ENCODE data around the gene UST. TPM values are rescaled to one million over a fixed set of nuclear protein-coding genes. Genes with fewer than 3 reads are reported as not detected.
A peak's percentile ranks its signal among the peaks of the same experiment; 100 is the strongest.

UST gene
- total RNA-seq, 6 experiments from 2014 or later: 0.44 to 1.9 (median 0.91) TPM

GRCh38 chr6:148738946-148739821 is 7.6 kb upstream of the UST start:
- H3K4me1 ChIP-seq: no peaks in the 10 kb centered on the region
- H3K27me3 ChIP-seq: no peaks in the 10 kb centered on the region
- DNase-seq (no peak), ATAC-seq (no peak)
- no peak overlapping the region for H3K27ac ChIP-seq
- intact Hi-C loops (cut with DNase I): no loop called here
- no peak overlapping the region for H3K4me3 ChIP-seq
- H3K36me3 ChIP-seq: no peaks in the 10 kb centered on the region
- no peaks in the 10 kb centered on the region for H3K9me3 ChIP-seq
- TF ChIP-seq POLR2A (IDR thresholded peaks at IDR 0.05) (no peak), CTCF (IDR thresholded peaks at IDR 0.05) (no peak)
- WGBS (ENCODE audit: insufficient coverage, low coverage, low lambda C conversion rate, missing lambda C conversion rate): 86% methylated on average over 11 of the region's 14 CpGs

GRCh38 chr6:148739822-148740128 is 7.1 kb upstream of the UST start:
- peak in 1 of 4 donors; percentile 35 for ATAC-seq
- TF ChIP-seq CTCF (IDR thresholded peaks at IDR 0.05) (no peak), POLR2A (IDR thresholded peaks at IDR 0.05) (no peak)
- intact Hi-C loops (cut with DNase I): loop anchor here in 1 of 2 donors (10.0 kb wide), 1 partner anchor 215 kb away; no protein-coding TSS in a partner anchor
- no peak overlapping the region for H3K27ac ChIP-seq
- DNase-seq: no peak
- no peaks in the 10 kb centered on the region for H3K9me3 ChIP-seq
- WGBS (ENCODE audit: insufficient coverage, low coverage, low lambda C conversion rate, missing lambda C conversion rate): 60% methylated on average over 3 of the region's 3 CpGs
- no peaks in the 10 kb centered on the region for H3K27me3 ChIP-seq
- no peaks in the 10 kb centered on the region for H3K4me1 ChIP-seq
- H3K36me3 ChIP-seq: no peaks in the 10 kb centered on the region
- no peak overlapping the region for H3K4me3 ChIP-seq

- Histone ChIP-seq H3K36me3 (no peaks in the 10 kb centered on the region), H3K9me3 (no peaks in the 10 kb centered on the region), H3K4me3 (no peak overlapping the region), H3K4me1 (peaks cover 0 to 14% (median 2%) of the 10 kb centered on the region in 4 donors), H3K27ac (no peak overlapping the region), H3K27me3 (peaks cover 0 to 6% of the 10 kb centered on the region in 2 donors)
- ATAC-seq: no peak
- 47% methylated on average over 4 of the region's 4 CpGs for WGBS (ENCODE audit: insufficient coverage, low coverage, low lambda C conversion rate, missing lambda C conversion rate)
- no peak for DNase-seq
- TF ChIP-seq CTCF (IDR thresholded peaks at IDR 0.05) (no peak), POLR2A (IDR thresholded peaks at IDR 0.05) (no peak)
- intact Hi-C loops (cut with DNase I): loop anchor here in 1 of 2 donors (10.0 kb wide), 1 partner anchor 211 kb away; no protein-coding TSS in a partner anchor
Measured at GRCh38 chr6:148743476-148743875, 3.4 kb upstream of the UST start.

GRCh38 chr6:148745926-148746325 is 904 bp upstream of the UST start:
- ATAC-seq (no peak), DNase-seq (no peak)
- peaks cover 0 to 6% of the 10 kb centered on the region in 2 donors for H3K27me3 ChIP-seq
- peak overlapping the region; percentile 44 to 55 (median 45) for H3K4me3 ChIP-seq
- peaks cover 0 to 14% (median 2%) of the 10 kb centered on the region in 4 donors for H3K4me1 ChIP-seq
- H3K9me3 ChIP-seq: no peaks in the 10 kb centered on the region
- no peak for TF ChIP-seq CTCF (IDR thresholded peaks at IDR 0.05)
- TF ChIP-seq POLR2A (IDR thresholded peaks at IDR 0.05): no peak
- no peaks in the 10 kb centered on the region for H3K36me3 ChIP-seq
- no peak overlapping the region for H3K27ac ChIP-seq
- WGBS (ENCODE audit: insufficient coverage, low coverage, low lambda C conversion rate, missing lambda C conversion rate): 10% methylated on average over 5 of the region's 6 CpGs
- intact Hi-C loops (cut with DNase I): loop anchor here in 1 of 2 donors (10.0 kb wide), 1 partner anchor 209 kb away; no protein-coding TSS in a partner anchor

All from right lobe of liver (tissue), 6 donors.